H1 (cell line): ENCODE results near the gene SSTR3. TPM values are rescaled to one million over a fixed set of nuclear protein-coding genes. Genes with fewer than 3 reads are reported as not detected.

Experiments used
- CTCF ChIA-PET: fragments of 300-600 bp; sonication (Branson Sonifier 250); formaldehyde crosslinking; loops from one replicate; lab custom pipeline; 2021; ENCODE audit not compliant: partially characterized antibody; lab: Charles Lee
- POLR2A ChIA-PET: fragments of 300-600 bp; sonication (Branson Sonifier 250); formaldehyde crosslinking; loops from one replicate; lab custom pipeline; 2021; ENCODE audit warnings: inconsistent platforms; ENCODE audit not compliant: partially characterized antibody; lab: Charles Lee
- DNase-seq, 2 experiments: peaks; one replicate each; pipeline versions ENCODE4 v3.0.0 to v3.0.0-alpha.2; 2010 to 2022; ENCODE audit warnings: low spot score in 2 of 2, low read depth in 1 of 2, mixed read lengths in 1 of 2
- FAIRE-seq: peaks from 2 replicates; lab custom pipeline; 2011; peaks lifted over from hg19 to GRCh38; lab: Jason Lieb, UNC
- H2AFZ ChIP-seq: 2 replicates; pipeline ENCODE4 v1.8.1; 2012; ENCODE audit warnings: low read length, inconsistent platforms
- H2AK5ac ChIP-seq: 2 replicates; pipeline ENCODE4 v1.6.1; 2013; ENCODE audit warnings: low read depth, low read length
- H2BK120ac ChIP-seq: replicated peaks from 2 replicates; pipeline ENCODE3; 2013; ENCODE audit warnings: low read depth, low read length, inconsistent platforms
- H2BK12ac ChIP-seq: 2 replicates; pipeline ENCODE4 v1.6.1; 2013; ENCODE audit warnings: low read depth, low read length
- H2BK15ac ChIP-seq: 2 replicates; pipeline ENCODE4 v1.6.1; 2013; ENCODE audit warnings: low read length
- H2BK20ac ChIP-seq: 2 replicates; pipeline ENCODE4 v1.6.1; 2013; ENCODE audit warnings: low read length
- H2BK5ac ChIP-seq: 2 replicates; pipeline ENCODE4 v1.6.1; 2013; ENCODE audit warnings: low read depth, low read length
- H3K14ac ChIP-seq: 2 replicates; pipeline ENCODE4 v1.6.1; 2013; ENCODE audit warnings: inconsistent platforms; ENCODE audit not compliant: insufficient read length
- H3K18ac ChIP-seq: 2 replicates; pipeline ENCODE4 v1.6.1; 2013; ENCODE audit warnings: low read length; ENCODE audit errors: extremely low read depth
- H3K23ac ChIP-seq: 2 replicates; pipeline ENCODE4 v1.6.1; 2013; ENCODE audit warnings: inconsistent platforms; ENCODE audit not compliant: insufficient read length
- H3K23me2 ChIP-seq: 2 replicates; pipeline ENCODE4 v1.6.1; 2013; ENCODE audit warnings: low read depth, low read length
- H3K27ac ChIP-seq: 2 replicates; pipeline ENCODE4 v1.6.1; 2011; ENCODE audit warnings: low read depth, low read length, inconsistent platforms
- H3K27me3 ChIP-seq, 4 experiments: replicated peaks in 1 of 4; 1 replicate in 1 of 4; 2 replicates in 3 of 4; pipeline versions ENCODE4 v1.6.1 to v1.8.1; 2011 to 2013; ENCODE audit warnings: low read length in 3 of 4, mild to moderate bottlenecking in 3 of 4, inconsistent platforms in 2 of 4, mixed read lengths in 2 of 4, moderate library complexity in 1 of 4; ENCODE audit not compliant: control insufficient read depth in 3 of 4, insufficient read depth in 3 of 4; ENCODE audit errors: extremely low read depth in 1 of 4
- H3K36me3 ChIP-seq, 4 experiments: 2 replicates each; pipeline versions ENCODE4 v1.6.1 to v1.8.1; 2011 to 2013; ENCODE audit warnings: mild to moderate bottlenecking in 4 of 4, low read length in 3 of 4, moderate library complexity in 2 of 4, control low read depth in 1 of 4, inconsistent platforms in 1 of 4; ENCODE audit not compliant: insufficient read depth in 4 of 4, control insufficient read depth in 2 of 4
- H3K4ac ChIP-seq: replicated peaks from 2 replicates; pipeline ENCODE3; 2013; ENCODE audit warnings: low read length, low read depth, mixed read lengths, inconsistent platforms; ENCODE audit not compliant: insufficient read length
- H3K4me1 ChIP-seq, 4 experiments: replicated peaks in 1 of 4; 1 replicate in 1 of 4; 2 replicates in 3 of 4; pipeline versions ENCODE4 v1.6.1 to v1.8.1; 2011 to 2013; ENCODE audit warnings: low read length in 3 of 4, inconsistent platforms in 2 of 4, mixed read lengths in 1 of 4; ENCODE audit not compliant: insufficient read depth in 4 of 4, control insufficient read depth in 3 of 4
- H3K4me2 ChIP-seq, 2 experiments: 2 replicates each; pipeline versions ENCODE4 v1.6.1 to v1.8.1; 2011 to 2013; ENCODE audit warnings: low read depth in 2 of 2, low read length in 2 of 2, control low read depth in 1 of 2, inconsistent platforms in 1 of 2, mild to moderate bottlenecking in 1 of 2; ENCODE audit not compliant: insufficient read depth in 1 of 2
- H3K4me3 ChIP-seq, 4 experiments: fragments of 200-600, 300-600 bp in 1 of 4; sonication (generic), shearing (Covaris generic), sonication (Bioruptor Twin) in 1 of 4; 2 replicates each; pipeline versions ENCODE4 v1.5.1 to v1.8.1; 2011 to 2016; ENCODE audit warnings: low read length in 4 of 4, low read depth in 3 of 4, control low read depth in 2 of 4, inconsistent platforms in 2 of 4, mild to moderate bottlenecking in 2 of 4, mixed read lengths in 1 of 4, moderate library complexity in 1 of 4; ENCODE audit not compliant: insufficient read depth in 2 of 4; ENCODE audit errors: extremely low read depth in 1 of 4
- H3K56ac ChIP-seq: replicated peaks from 2 replicates; pipeline ENCODE3; 2013; ENCODE audit warnings: low read depth, mild to moderate bottlenecking, mixed read lengths, low read length, inconsistent platforms; ENCODE audit not compliant: insufficient read length
- H3K79me1 ChIP-seq: 2 replicates; pipeline ENCODE4 v1.6.1; 2013; ENCODE audit warnings: low read depth, low read length, control low read depth
- H3K79me2 ChIP-seq, 2 experiments: 2 replicates each; pipeline versions ENCODE4 v1.6.1 to v1.8.1; 2012 to 2013; ENCODE audit warnings: low read length in 2 of 2, mild to moderate bottlenecking in 2 of 2, inconsistent platforms in 1 of 2; ENCODE audit not compliant: insufficient read depth in 2 of 2, control insufficient read depth in 1 of 2
- H3K9ac ChIP-seq, 4 experiments: replicated peaks in 1 of 4; 1 replicate in 1 of 4; 2 replicates in 3 of 4; pipeline versions ENCODE4 v1.6.1 to v1.8.1; 2011 to 2013; ENCODE audit warnings: low read depth in 3 of 4, low read length in 3 of 4, control low read depth in 2 of 4, mild to moderate bottlenecking in 2 of 4, moderate library complexity in 2 of 4, inconsistent platforms in 1 of 4; ENCODE audit errors: extremely low read depth in 1 of 4
- H3K9me3 ChIP-seq, 2 experiments: 2 replicates each; pipeline versions ENCODE4 v1.6.1 to v1.8.1; 2012 to 2013; ENCODE audit warnings: mild to moderate bottlenecking in 2 of 2, moderate library complexity in 2 of 2, control low read depth in 1 of 2, inconsistent platforms in 1 of 2, low read depth in 1 of 2, low read length in 1 of 2, mixed read lengths in 1 of 2; ENCODE audit not compliant: insufficient read depth in 2 of 2
- H4K20me1 ChIP-seq, 2 experiments: replicated peaks in 1 of 2; 2 replicates each; pipeline versions ENCODE3 to v1.8.1; 2011 to 2013; ENCODE audit warnings: inconsistent platforms in 2 of 2, low read length in 2 of 2, mild to moderate bottlenecking in 1 of 2; ENCODE audit not compliant: insufficient read depth in 2 of 2, control insufficient read depth in 1 of 2
- H4K5ac ChIP-seq: 2 replicates; pipeline ENCODE4 v1.6.1; 2013; ENCODE audit warnings: low read length, low read depth, mixed read lengths, inconsistent platforms; ENCODE audit not compliant: insufficient read length
- H4K8ac ChIP-seq: 2 replicates; pipeline ENCODE4 v1.8.0; 2013; ENCODE audit warnings: mild to moderate bottlenecking, moderate library complexity, low read length, inconsistent platforms; ENCODE audit not compliant: insufficient read depth; ENCODE audit errors: extremely low read depth
- H4K91ac ChIP-seq: replicated peaks from 2 replicates; pipeline ENCODE3; 2013; ENCODE audit warnings: low read length, mixed read lengths, inconsistent platforms; ENCODE audit not compliant: insufficient read length
- HDAC2 ChIP-seq, 2 experiments: fragments of 300-600 bp in 1 of 2; sonication (generic) in 1 of 2; IDR thresholded peaks; 2 replicates each; pipeline ENCODE4 v1.6.1; 2011 to 2012; ENCODE audit warnings: low read depth in 2 of 2, low read length in 2 of 2, mild to moderate bottlenecking in 2 of 2, moderate library complexity in 2 of 2, borderline replicate concordance in 1 of 2, inconsistent platforms in 1 of 2
- POLR2A ChIP-seq, 2 experiments: IDR thresholded peaks; 1 replicate in 1 of 2; 2 replicates in 1 of 2; pipeline ENCODE4 v1.6.1; 2011; ENCODE audit warnings: low read depth in 2 of 2, low read length in 2 of 2, mild to moderate bottlenecking in 2 of 2; ENCODE audit errors: control extremely low read depth in 1 of 2
- POLR2AphosphoS5 ChIP-seq: IDR thresholded peaks from 2 replicates; pipeline ENCODE4 v1.6.1; 2011; ENCODE audit warnings: low read depth, low read length
- TAF1 ChIP-seq: IDR thresholded peaks from 2 replicates; pipeline ENCODE4 v1.6.1; 2011; ENCODE audit warnings: mild to moderate bottlenecking, low read depth, low read length
- TEAD4 ChIP-seq: IDR thresholded peaks from 2 replicates; pipeline ENCODE4 v1.6.1; 2012; ENCODE audit warnings: low read depth, low read length, inconsistent platforms, mixed read lengths
- ZNF274 ChIP-seq: IDR thresholded peaks from 2 replicates; pipeline ENCODE4 v1.7.0; 2012; ENCODE audit warnings: low read length, borderline replicate concordance; ENCODE audit errors: extremely low read depth
- WGBS, 2 experiments: shearing (Covaris generic) in 1 of 2; methylation state at CpG; one replicate each; pipeline versions ENCODE4 v1.1.6 to v1.1.7; 2013 to 2015; ENCODE audit warnings: low lambda C conversion rate in 2 of 2, mixed read lengths in 2 of 2, inconsistent platforms in 1 of 2, low coverage in 1 of 2, missing lambda C conversion rate in 1 of 2; ENCODE audit not compliant: insufficient replicate concordance in 2 of 2, insufficient coverage in 1 of 2, insufficient read length in 1 of 2; ENCODE audit errors: extremely low coverage in 1 of 2, missing lambda C conversion rate in 1 of 2; 5-methylcytosine and 5-hydroxymethylcytosine counted together
- polyA plus RNA-seq, 7 experiments: library from polyadenylated mRNA; depleted of rRNA in 3 of 7; stranded (reverse) in 5 of 7; unstranded in 2 of 7; fragments of >200 nt in 5 of 7; fragments of 200-250 nt in 2 of 7; gene quantifications; 1 replicate in 5 of 7; 2 replicates in 1 of 7; 4 replicates in 1 of 7; pipeline versions ENCODE4 v1.2.1 to v1.2.3, GENCODE V29; 2011 to 2013; ENCODE audit warnings: missing spikeins in 2 of 7, mixed read lengths in 2 of 7
- total RNA-seq: library from RNA; stranded (reverse); fragmentation: NEBNext Ultra II Directional; extraction: Animal tissue kit (Norgen Biotek cat#: 25700); gene quantifications from 2 replicates; pipeline ENCODE4 v1.2.1, GENCODE V29; 2021

The SSTR3 gene
- total and polyA plus RNA-seq, 2 of the 8 experiments (the other 6 are each of a cell fraction or from before 2014, with no cell fraction given), result 0.22 to 0.77 TPM

- H3K79me2 ChIP-seq, result no peaks in the 10 kb centered on the region
- H3K56ac ChIP-seq, result no peak overlapping the region
- peaks cover 4% of the 10 kb centered on the region; the same call in 1 of the 2 replicates for H3K23me2 ChIP-seq
- no peak overlapping the region for H3K18ac ChIP-seq
- H3K79me1 ChIP-seq, result no peaks in the 10 kb centered on the region
- H3K14ac ChIP-seq, result no peak overlapping the region
- ChIA-PET CTCF (interaction anchor here (0.6 to 9.1 kb wide), 5 partner anchors 15 to 143 kb away, joined by 3 to 97 read pairs (median 3); no protein-coding TSS in a partner anchor), POLR2A (interaction anchor here (2.3 kb wide), 1 partner anchor 15 kb away, joined by 7 read pairs; no protein-coding TSS in a partner anchor)
- H4K91ac ChIP-seq, result no peak overlapping the region
- no peak overlapping the region for H4K5ac ChIP-seq
- H3K23ac ChIP-seq, result no peak overlapping the region
- H2BK120ac ChIP-seq, result no peak overlapping the region
- H2AK5ac ChIP-seq, result no peak overlapping the region
- no peak overlapping the region; the same call in 1 of the 2 replicates for H4K8ac ChIP-seq
- peaks cover 0 to 19% (median 5%) of the 10 kb centered on the region in 4 experiments; a peak in 6 of 7 replicates for H3K4me1 ChIP-seq
- FAIRE-seq (no peak), DNase-seq (no peak)
- no peak overlapping the region for H3K4me2 ChIP-seq
- no peak overlapping the region for H3K9ac ChIP-seq
- H2BK12ac ChIP-seq, result no peak overlapping the region
- no peak overlapping the region for H2BK5ac ChIP-seq
- H3K9me3 ChIP-seq, result no peaks in the 10 kb centered on the region
- 84% methylated on average over 11 of the region's 11 CpGs; no CpG with 5 or more reads in 1 of the 2 experiments for WGBS, 2 experiments
- H2BK15ac ChIP-seq, result no peak overlapping the region
- H3K36me3 ChIP-seq, result no peaks in the 10 kb centered on the region
- H3K4me3 ChIP-seq, result no peak overlapping the region
- H3K4ac ChIP-seq, result no peak overlapping the region
- H3K27me3 ChIP-seq, result no peaks in the 10 kb centered on the region
- no peak overlapping the region for H2AFZ ChIP-seq
- H4K20me1 ChIP-seq, result no peaks in the 10 kb centered on the region
- no peak overlapping the region for H3K27ac ChIP-seq
- no peak overlapping the region for H2BK20ac ChIP-seq
- TF ChIP-seq TEAD4, result no peak
- no peak for TF ChIP-seq HDAC2 (IDR thresholded peaks at IDR 0.05; ENCODE audit: borderline replicate concordance in 1 of 2, low read depth in 2 of 2, low read length in 2 of 2)
- no peak for TF ChIP-seq POLR2AphosphoS5
- TF ChIP-seq POLR2A (IDR thresholded peaks at IDR 0.05; ENCODE audit: control extremely low read depth in 1 of 2, low read depth in 2 of 2, low read length in 2 of 2), result no peak
- TF ChIP-seq TAF1, result no peak
- TF ChIP-seq ZNF274, result no peak
Observed at GRCh38 chr22:37240240-37240940, 28.1 kb upstream of the SSTR3 start.
